ENCODE measurements around the gene PRSS16.

- TF ChIP-seq CTCF (IDR thresholded peaks at IDR 0.05) (no peak), ZFX (IDR thresholded peaks at IDR 0.05; ENCODE audit: borderline replicate concordance) (no peak)
Measured at GRCh38 chr6:27224729-27225128, 22.8 kb upstream of the PRSS16 start.
